Adrenal gland (tissue), 5 donors: Measurements from ENCODE around the gene ABI1.

Experiments used
- CTCF ChIP-seq, 6 experiments: fragments of 450-650 bp in 4 of 6; fragments of 200-600 bp in 2 of 6; sonication (generic) in 1 of 6; IDR thresholded peaks; 1 replicate in 5 of 6; 2 replicates in 1 of 6; pipeline versions ENCODE4 v1.5.1 to v1.8.0; 2016 to 2021; ENCODE audit warnings: antibody characterized with exemption in 6 of 6, mild to moderate bottlenecking in 2 of 6, moderate library complexity in 1 of 6
- POLR2A ChIP-seq, 2 donors: fragments of 450-650 bp; IDR thresholded peaks; one replicate each; pipeline ENCODE4 v1.6.1; 2017; ENCODE audit warnings: antibody characterized with exemption in 2 of 2, mild to moderate bottlenecking in 2 of 2, moderate library complexity in 1 of 2
- donor health status: DM: no; HTN: no; CAD: no.

GRCh38 chr10:26860102-26860442 lies 686 bp downstream of the ABI1 start:
- TF ChIP-seq CTCF (IDR thresholded peaks at IDR 0.05) = no peak
- no peak for TF ChIP-seq POLR2A (IDR thresholded peaks at IDR 0.05)
